22Rv1 (cell line): ENCODE results near the gene TEX35.

Source experiments
- CTCF ChIP-seq: fragments of 450-650 bp; IDR thresholded peaks from 2 replicates; pipeline ENCODE4 v1.5.1; 2017; ENCODE audit warnings: mild to moderate bottlenecking
- ZFX ChIP-seq: fragments of 450-650 bp; IDR thresholded peaks from 2 replicates; pipeline ENCODE4 v1.6.1; 2017; ENCODE audit warnings: antibody characterized with exemption, borderline replicate concordance

GRCh38 chr1:178496410-178497135, 16.3 kb upstream of the TEX35 start, which contains the start of gene CLEC20A:
- no peak for TF ChIP-seq CTCF
- TF ChIP-seq ZFX, result no peak
